Trophoblast cell (in vitro differentiated cells and primary cell): ENCODE data around the gene COL25A1. TPM values are rescaled to one million over a fixed set of nuclear protein-coding genes. Genes with fewer than 3 reads are reported as not detected.

ENCODE experiments used
- DNase-seq, 2 donors: peaks; one replicate each; pipeline ENCODE4 v3.0.0-alpha.2; 2016
- H2AFZ ChIP-seq: 2 replicates; pipeline ENCODE4 v1.6.1; 2013; ENCODE audit warnings: low read length, moderate library complexity, mild to moderate bottlenecking; ENCODE audit not compliant: insufficient read depth, poor library complexity
- H2AK5ac ChIP-seq: 2 replicates; pipeline ENCODE4 v1.6.1; 2013; ENCODE audit warnings: mild to moderate bottlenecking, low read length
- H2BK120ac ChIP-seq: 2 replicates; pipeline ENCODE4 v1.6.1; 2013; ENCODE audit warnings: low read length, mild to moderate bottlenecking, moderate library complexity; ENCODE audit not compliant: insufficient read depth, poor library complexity
- H2BK12ac ChIP-seq: 2 replicates; pipeline ENCODE4 v1.6.1; 2013; ENCODE audit warnings: mild to moderate bottlenecking, low read length, moderate library complexity
- H2BK5ac ChIP-seq: 2 replicates; pipeline ENCODE4 v1.6.1; 2013; ENCODE audit warnings: low read length, low read depth, moderate library complexity, mild to moderate bottlenecking; ENCODE audit not compliant: poor library complexity
- H3K14ac ChIP-seq: 2 replicates; pipeline ENCODE4 v1.6.1; 2013; ENCODE audit warnings: mild to moderate bottlenecking, low read length
- H3K18ac ChIP-seq: 2 replicates; pipeline ENCODE4 v1.6.1; 2013; ENCODE audit warnings: mild to moderate bottlenecking, low read length
- H3K23ac ChIP-seq: 2 replicates; pipeline ENCODE4 v1.6.1; 2013; ENCODE audit warnings: low read length
- H3K27ac ChIP-seq: 2 replicates; pipeline ENCODE4 v1.5.1; 2013; ENCODE audit warnings: low read depth, mild to moderate bottlenecking, inconsistent platforms, low read length, moderate library complexity
- H3K27me3 ChIP-seq: 2 replicates; pipeline ENCODE4 v1.6.1; 2013; ENCODE audit warnings: inconsistent platforms, mild to moderate bottlenecking, low read length, moderate library complexity; ENCODE audit not compliant: insufficient read depth
- H3K36me3 ChIP-seq, 2 experiments: 1 replicate in 1 of 2; 2 replicates in 1 of 2; pipeline ENCODE4 v1.6.1; 2013; ENCODE audit warnings: low read length in 2 of 2, mild to moderate bottlenecking in 2 of 2, moderate library complexity in 1 of 2; ENCODE audit not compliant: insufficient read depth in 2 of 2, control insufficient read depth in 1 of 2
- H3K4ac ChIP-seq: 2 replicates; pipeline ENCODE4 v1.6.1; 2013; ENCODE audit warnings: low read depth, mild to moderate bottlenecking, low read length, moderate library complexity
- H3K4me1 ChIP-seq, 2 experiments: 1 replicate in 1 of 2; 2 replicates in 1 of 2; pipeline ENCODE4 v1.6.1; 2013; ENCODE audit warnings: low read length in 2 of 2, mild to moderate bottlenecking in 2 of 2, moderate library complexity in 1 of 2; ENCODE audit not compliant: insufficient read depth in 2 of 2, control insufficient read depth in 1 of 2
- H3K4me2 ChIP-seq: 2 replicates; pipeline ENCODE4 v1.6.1; 2013; ENCODE audit warnings: inconsistent platforms, mild to moderate bottlenecking, low read length, moderate library complexity
- H3K4me3 ChIP-seq: 2 replicates; pipeline ENCODE4 v1.5.1; 2013; ENCODE audit warnings: mild to moderate bottlenecking, low read depth, low read length, inconsistent platforms
- H3K79me1 ChIP-seq: one replicate; pipeline ENCODE4 v1.6.1; 2013; ENCODE audit warnings: low read length
- H3K79me2 ChIP-seq: 2 replicates; pipeline ENCODE4 v1.6.1; 2013; ENCODE audit warnings: low read length, mild to moderate bottlenecking; ENCODE audit not compliant: control insufficient read depth, insufficient read depth, poor library complexity
- H3K9ac ChIP-seq: 2 replicates; pipeline ENCODE4 v1.6.1; 2013; ENCODE audit warnings: mild to moderate bottlenecking, low read length
- H3K9me3 ChIP-seq: 2 replicates; pipeline ENCODE4 v1.6.1; 2013; ENCODE audit warnings: low read depth, mild to moderate bottlenecking, control low read depth, inconsistent platforms, low read length; ENCODE audit not compliant: insufficient read depth
- H4K12ac ChIP-seq: 2 replicates; pipeline ENCODE4 v1.6.1; 2013; ENCODE audit warnings: low read depth, mild to moderate bottlenecking, low read length, moderate library complexity
- H4K8ac ChIP-seq: 2 replicates; pipeline ENCODE4 v1.6.1; 2013; ENCODE audit warnings: low read depth, mild to moderate bottlenecking, low read length, moderate library complexity
- H4K91ac ChIP-seq: one replicate; pipeline ENCODE4 v1.6.1; 2013; ENCODE audit warnings: low read depth, mild to moderate bottlenecking, low read length, moderate library complexity
- WGBS: extraction: QIAGEN DNeasy Blood & Tissue Kit; methylation state at CpG from one replicate; pipeline ENCODE4 v1.1.7; 2013; ENCODE audit warnings: missing lambda C conversion rate; ENCODE audit not compliant: insufficient read length, insufficient coverage; ENCODE audit errors: extremely low coverage; 5-methylcytosine and 5-hydroxymethylcytosine counted together
- polyA plus RNA-seq: library from polyadenylated mRNA; stranded (reverse); fragments of 200-250 nt; gene quantifications from 2 replicates; pipeline ENCODE4 v1.2.3, GENCODE V29; 2013

COL25A1 gene
- 2.1 and 2.2 TPM in 2 replicates for polyA plus RNA-seq

GRCh38 chr4:109302361-109303139, at the start of gene COL25A1:
Gene COL25A1, minus strand, starts transcription at chr4:109302658.
- peak within 1 kb of the TSS; percentile 29 for H3K14ac ChIP-seq
- peak within 1 kb of the TSS; percentile 83 for H3K27ac ChIP-seq
- no CpG with 5 or more reads among the region's 76 CpGs for WGBS
- H3K36me3 ChIP-seq: no peaks in the 10 kb centered on the region
- H3K23ac ChIP-seq: no peak within 1 kb of the TSS
- peak within 1 kb of the TSS; percentile 63 for H2BK12ac ChIP-seq
- H3K9me3 ChIP-seq: no peaks in the 10 kb centered on the region
- H3K18ac ChIP-seq: peak within 1 kb of the TSS; percentile 42
- peak within 1 kb of the TSS; percentile 73 for H4K8ac ChIP-seq
- DNase-seq: peak in 1 of 2 donors; percentile 2
- peaks cover 6% of the 10 kb centered on the region for H3K79me2 ChIP-seq
- H3K4ac ChIP-seq: no peak within 1 kb of the TSS
- no peaks in the 10 kb centered on the region for H3K27me3 ChIP-seq
- peak within 1 kb of the TSS; percentile 6 for H3K9ac ChIP-seq
- no peak within 1 kb of the TSS for H4K12ac ChIP-seq
- H2BK120ac ChIP-seq: peak within 1 kb of the TSS; percentile 38
- peak within 1 kb of the TSS; percentile 42 for H2AFZ ChIP-seq
- peak within 1 kb of the TSS; percentile 63 for H4K91ac ChIP-seq
- peaks cover 6% of the 10 kb centered on the region for H3K79me1 ChIP-seq
- H3K4me3 ChIP-seq: peak within 1 kb of the TSS; percentile 68
- H2AK5ac ChIP-seq: no peak within 1 kb of the TSS
- peak within 1 kb of the TSS; percentile 67 for H3K4me2 ChIP-seq
- peaks cover 6 to 7% of the 10 kb centered on the region in 2 experiments for H3K4me1 ChIP-seq
- peak within 1 kb of the TSS; percentile 34 for H2BK5ac ChIP-seq

- Histone ChIP-seq H3K79me2 (no peaks in the 10 kb centered on the region), H3K4me3 (no peak overlapping the region), H2AFZ (no peak overlapping the region), H3K9me3 (no peaks in the 10 kb centered on the region), H3K14ac (no peak overlapping the region), H3K27me3 (no peaks in the 10 kb centered on the region), H2AK5ac (no peak overlapping the region), H2BK12ac (no peak overlapping the region), H4K91ac (no peak overlapping the region), H3K36me3 (no peaks in the 10 kb centered on the region), H3K4me2 (no peak overlapping the region), H4K12ac (no peak overlapping the region), H3K4me1 (no peaks in the 10 kb centered on the region), H3K9ac (no peak overlapping the region), H3K23ac (no peak overlapping the region), H3K79me1 (no peaks in the 10 kb centered on the region), H3K18ac (no peak overlapping the region), H2BK5ac (no peak overlapping the region), H3K27ac (no peak overlapping the region), H3K4ac (no peak overlapping the region), H2BK120ac (no peak overlapping the region), H4K8ac (no peak overlapping the region)
- WGBS: no CpG with 5 or more reads among the region's 1 CpG
- DNase-seq: no peak
Observed at GRCh38 chr4:109350121-109350520, 47.7 kb upstream of the COL25A1 start.

- no peaks in the 10 kb centered on the region for H3K9me3 ChIP-seq
- no peak overlapping the region for H2AFZ ChIP-seq
- 100% methylated on average over 2 of the region's 10 CpGs for WGBS
- no peak overlapping the region for H2BK5ac ChIP-seq
- no peak overlapping the region for H4K12ac ChIP-seq
- H2AK5ac ChIP-seq: no peak overlapping the region
- no peak overlapping the region for H3K4ac ChIP-seq
- H3K14ac ChIP-seq: no peak overlapping the region
- no peak overlapping the region for H2BK12ac ChIP-seq
- no peak overlapping the region for H3K4me2 ChIP-seq
- no peak overlapping the region for H3K27ac ChIP-seq
- no peaks in the 10 kb centered on the region for H3K36me3 ChIP-seq
- H3K4me3 ChIP-seq: no peak overlapping the region
- H3K79me2 ChIP-seq: no peaks in the 10 kb centered on the region
- H3K4me1 ChIP-seq: no peaks in the 10 kb centered on the region
- H3K79me1 ChIP-seq: no peaks in the 10 kb centered on the region
- H3K18ac ChIP-seq: no peak overlapping the region
- H3K9ac ChIP-seq: no peak overlapping the region
- H3K27me3 ChIP-seq: no peaks in the 10 kb centered on the region
- H2BK120ac ChIP-seq: no peak overlapping the region
- no peak for DNase-seq
- no peak overlapping the region for H4K8ac ChIP-seq
- no peak overlapping the region for H4K91ac ChIP-seq
- H3K23ac ChIP-seq: no peak overlapping the region
Observed at GRCh38 chr4:109334129-109335105, 32.0 kb upstream of the COL25A1 start.

GRCh38 chr4:109332926-109333464, 30.5 kb upstream of the COL25A1 start:
- no CpG with 5 or more reads among the region's 2 CpGs for WGBS
- no peak overlapping the region for H4K91ac ChIP-seq

More at GRCh38 chr4:109332926-109333464, 30.5 kb upstream of the COL25A1 start:
- Histone ChIP-seq H2AFZ (no peak overlapping the region), H4K12ac (no peak overlapping the region), H2BK120ac (no peak overlapping the region), H4K8ac (no peak overlapping the region), H3K18ac (no peak overlapping the region), H3K79me2 (no peaks in the 10 kb centered on the region), H3K27ac (no peak overlapping the region), H3K4ac (no peak overlapping the region), H3K9ac (no peak overlapping the region), H3K4me3 (no peak overlapping the region), H3K79me1 (no peaks in the 10 kb centered on the region), H3K23ac (no peak overlapping the region), H2AK5ac (no peak overlapping the region), H3K9me3 (no peaks in the 10 kb centered on the region), H3K36me3 (no peaks in the 10 kb centered on the region), H3K27me3 (no peaks in the 10 kb centered on the region), H3K4me2 (no peak overlapping the region), H2BK5ac (no peak overlapping the region), H3K4me1 (no peaks in the 10 kb centered on the region), H2BK12ac (no peak overlapping the region), H3K14ac (no peak overlapping the region)
- DNase-seq: no peak
